HG03139 (cell line): Measurements from ENCODE around the gene FGD6.
"Not testable (repeated sequence)": the region's sequence is repeated elsewhere in the genome, so short reads cannot be mapped to it uniquely, and the experiment has no call there.

Experiments
- ATAC-seq: cut with Tn5 transposase; IDR thresholded peaks from one replicate; pipeline ENCODE4 v1.9.1; 2021; ENCODE audit not compliant: unreplicated experiment

Gene FGD6

GRCh38 chr12:95205685-95206084, 11.6 kb downstream of the FGD6 start:
- ATAC-seq = no peak

GRCh38 chr12:95205016-95205624, 12.1 kb downstream of the FGD6 start:
- no peak for ATAC-seq

- no peak for ATAC-seq
These were observed 13.0 kb downstream of the FGD6 start for GRCh38 chr12:95204141-95204866.

GRCh38 chr12:95203487-95204030, 13.7 kb downstream of the FGD6 start:
- ATAC-seq = no peak

GRCh38 chr12:95202691-95203486, 14.4 kb downstream of the FGD6 start:
- ATAC-seq = no peak

- ATAC-seq = no peak
These were observed 16.1 kb downstream of the FGD6 start for GRCh38 chr12:95201056-95201670.

GRCh38 chr12:95200128-95200894, 17.0 kb downstream of the FGD6 start:
- ATAC-seq = no peak

GRCh38 chr12:95198914-95199313, 18.4 kb downstream of the FGD6 start:
- no peak for ATAC-seq

- no peak for ATAC-seq
These were observed 19.6 kb downstream of the FGD6 start for GRCh38 chr12:95197636-95198035.

GRCh38 chr12:95196875-95197569, 20.2 kb downstream of the FGD6 start:
- not testable (repeated sequence) for ATAC-seq

- ATAC-seq = no peak
These were observed 22.1 kb downstream of the FGD6 start for GRCh38 chr12:95195122-95195521.

- no peak for ATAC-seq
These were observed 24.1 kb downstream of the FGD6 start for GRCh38 chr12:95193139-95193538.

GRCh38 chr12:95192271-95192670, 25.0 kb downstream of the FGD6 start:
- no peak for ATAC-seq

GRCh38 chr12:95191060-95191696, 26.1 kb downstream of the FGD6 start:
- ATAC-seq = no peak

GRCh38 chr12:95187865-95188415, 29.3 kb downstream of the FGD6 start:
- no peak for ATAC-seq

- no peak for ATAC-seq
These were observed 31.4 kb downstream of the FGD6 start for GRCh38 chr12:95185854-95186253.

- no peak for ATAC-seq
These were observed 32.2 kb downstream of the FGD6 start for GRCh38 chr12:95185072-95185471.

GRCh38 chr12:95184121-95184520, 33.1 kb downstream of the FGD6 start:
- ATAC-seq = no peak

GRCh38 chr12:95182868-95183415, 34.3 kb downstream of the FGD6 start:
- ATAC-seq = no peak
